Measurements from ENCODE around the gene MAF. TPM values are rescaled to one million over a fixed set of nuclear protein-coding genes. Genes with fewer than 3 reads are reported as not detected.

Gene MAF
- total RNA-seq, 1 experiment from 2014 or later = 6.6 TPM

DNA sequence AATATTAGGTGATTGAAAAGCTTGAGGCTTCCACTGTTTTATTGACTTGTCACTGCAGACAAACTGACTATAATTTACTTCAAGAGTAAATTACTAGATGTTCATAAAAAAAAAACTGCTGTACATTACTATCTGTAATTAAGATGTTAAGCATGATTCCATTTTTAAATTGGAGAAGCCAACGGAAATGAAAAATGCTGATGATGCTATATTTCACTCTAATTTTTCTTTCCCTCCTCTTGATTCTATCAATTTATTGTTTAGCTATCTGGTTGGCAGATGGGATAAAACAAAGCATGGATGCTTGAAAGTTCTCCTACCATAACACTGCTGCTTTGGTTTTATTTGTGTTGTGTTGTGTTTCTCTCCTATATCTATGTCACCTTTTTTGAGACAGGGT is 41.0 kb downstream of the MAF start:
- H3K27ac Mint-ChIP-seq = no peak overlapping the region
- H3K36me3 Mint-ChIP-seq = peaks cover 2% of the 10 kb centered on the region; the same call in 1 of the 2 replicates
- H3K4me3 Mint-ChIP-seq = no peak overlapping the region
- ATAC-seq (no peak), DNase-seq (ENCODE audit: low spot score) (no peak)
- peaks cover 10% of the 10 kb centered on the region for H3K4me1 Mint-ChIP-seq
- TF ChIP-seq SP1 (CRISPR knock-in tag; conservative IDR thresholded peaks at IDR 0.05) (no peak), ETV6 (CRISPR knock-in tag; IDR thresholded peaks at IDR 0.05) (no peak), ZNF263 (CRISPR knock-in tag; IDR thresholded peaks at IDR 0.05; ENCODE audit: low read depth) (no peak), TEAD4 (CRISPR knock-in tag; IDR thresholded peaks at IDR 0.05) (no peak), ZNF121 (CRISPR knock-in tag; IDR thresholded peaks at IDR 0.05) (no peak), MXD4 (CRISPR knock-in tag; IDR thresholded peaks at IDR 0.05; ENCODE audit: borderline replicate concordance) (no peak), GABPB1 (CRISPR knock-in tag; IDR thresholded peaks at IDR 0.05) (no peak), OVOL2 (CRISPR knock-in tag; IDR thresholded peaks at IDR 0.05; ENCODE audit: borderline replicate concordance) (no peak)
- TF ChIP-seq, protein P1, sequence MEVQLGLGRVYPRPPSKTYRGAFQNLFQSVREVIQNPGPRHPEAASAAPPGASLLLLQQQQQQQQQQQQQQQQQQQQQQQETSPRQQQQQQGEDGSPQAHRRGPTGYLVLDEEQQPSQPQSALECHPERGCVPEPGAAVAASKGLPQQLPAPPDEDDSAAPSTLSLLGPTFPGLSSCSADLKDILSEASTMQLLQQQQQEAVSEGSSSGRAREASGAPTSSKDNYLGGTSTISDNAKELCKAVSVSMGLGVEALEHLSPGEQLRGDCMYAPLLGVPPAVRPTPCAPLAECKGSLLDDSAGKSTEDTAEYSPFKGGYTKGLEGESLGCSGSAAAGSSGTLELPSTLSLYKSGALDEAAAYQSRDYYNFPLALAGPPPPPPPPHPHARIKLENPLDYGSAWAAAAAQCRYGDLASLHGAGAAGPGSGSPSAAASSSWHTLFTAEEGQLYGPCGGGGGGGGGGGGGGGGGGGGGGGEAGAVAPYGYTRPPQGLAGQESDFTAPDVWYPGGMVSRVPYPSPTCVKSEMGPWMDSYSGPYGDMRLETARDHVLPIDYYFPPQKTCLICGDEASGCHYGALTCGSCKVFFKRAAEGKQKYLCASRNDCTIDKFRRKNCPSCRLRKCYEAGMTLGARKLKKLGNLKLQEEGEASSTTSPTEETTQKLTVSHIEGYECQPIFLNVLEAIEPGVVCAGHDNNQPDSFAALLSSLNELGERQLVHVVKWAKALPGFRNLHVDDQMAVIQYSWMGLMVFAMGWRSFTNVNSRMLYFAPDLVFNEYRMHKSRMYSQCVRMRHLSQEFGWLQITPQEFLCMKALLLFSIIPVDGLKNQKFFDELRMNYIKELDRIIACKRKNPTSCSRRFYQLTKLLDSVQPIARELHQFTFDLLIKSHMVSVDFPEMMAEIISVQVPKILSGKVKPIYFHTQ (CRISPR knock-in tag; IDR thresholded peaks at IDR 0.05) = no peak
- TF ChIP-seq, protein P2, sequence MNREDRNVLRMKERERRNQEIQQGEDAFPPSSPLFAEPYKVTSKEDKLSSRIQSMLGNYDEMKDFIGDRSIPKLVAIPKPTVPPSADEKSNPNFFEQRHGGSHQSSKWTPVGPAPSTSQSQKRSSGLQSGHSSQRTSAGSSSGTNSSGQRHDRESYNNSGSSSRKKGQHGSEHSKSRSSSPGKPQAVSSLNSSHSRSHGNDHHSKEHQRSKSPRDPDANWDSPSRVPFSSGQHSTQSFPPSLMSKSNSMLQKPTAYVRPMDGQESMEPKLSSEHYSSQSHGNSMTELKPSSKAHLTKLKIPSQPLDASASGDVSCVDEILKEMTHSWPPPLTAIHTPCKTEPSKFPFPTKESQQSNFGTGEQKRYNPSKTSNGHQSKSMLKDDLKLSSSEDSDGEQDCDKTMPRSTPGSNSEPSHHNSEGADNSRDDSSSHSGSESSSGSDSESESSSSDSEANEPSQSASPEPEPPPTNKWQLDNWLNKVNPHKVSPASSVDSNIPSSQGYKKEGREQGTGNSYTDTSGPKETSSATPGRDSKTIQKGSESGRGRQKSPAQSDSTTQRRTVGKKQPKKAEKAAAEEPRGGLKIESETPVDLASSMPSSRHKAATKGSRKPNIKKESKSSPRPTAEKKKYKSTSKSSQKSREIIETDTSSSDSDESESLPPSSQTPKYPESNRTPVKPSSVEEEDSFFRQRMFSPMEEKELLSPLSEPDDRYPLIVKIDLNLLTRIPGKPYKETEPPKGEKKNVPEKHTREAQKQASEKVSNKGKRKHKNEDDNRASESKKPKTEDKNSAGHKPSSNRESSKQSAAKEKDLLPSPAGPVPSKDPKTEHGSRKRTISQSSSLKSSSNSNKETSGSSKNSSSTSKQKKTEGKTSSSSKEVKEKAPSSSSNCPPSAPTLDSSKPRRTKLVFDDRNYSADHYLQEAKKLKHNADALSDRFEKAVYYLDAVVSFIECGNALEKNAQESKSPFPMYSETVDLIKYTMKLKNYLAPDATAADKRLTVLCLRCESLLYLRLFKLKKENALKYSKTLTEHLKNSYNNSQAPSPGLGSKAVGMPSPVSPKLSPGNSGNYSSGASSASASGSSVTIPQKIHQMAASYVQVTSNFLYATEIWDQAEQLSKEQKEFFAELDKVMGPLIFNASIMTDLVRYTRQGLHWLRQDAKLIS (CRISPR knock-in tag; IDR thresholded peaks at IDR 0.05; ENCODE audit: borderline replicate concordance) = no peak
- TF ChIP-seq, protein P3, sequence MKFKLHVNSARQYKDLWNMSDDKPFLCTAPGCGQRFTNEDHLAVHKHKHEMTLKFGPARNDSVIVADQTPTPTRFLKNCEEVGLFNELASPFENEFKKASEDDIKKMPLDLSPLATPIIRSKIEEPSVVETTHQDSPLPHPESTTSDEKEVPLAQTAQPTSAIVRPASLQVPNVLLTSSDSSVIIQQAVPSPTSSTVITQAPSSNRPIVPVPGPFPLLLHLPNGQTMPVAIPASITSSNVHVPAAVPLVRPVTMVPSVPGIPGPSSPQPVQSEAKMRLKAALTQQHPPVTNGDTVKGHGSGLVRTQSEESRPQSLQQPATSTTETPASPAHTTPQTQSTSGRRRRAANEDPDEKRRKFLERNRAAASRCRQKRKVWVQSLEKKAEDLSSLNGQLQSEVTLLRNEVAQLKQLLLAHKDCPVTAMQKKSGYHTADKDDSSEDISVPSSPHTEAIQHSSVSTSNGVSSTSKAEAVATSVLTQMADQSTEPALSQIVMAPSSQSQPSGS (CRISPR knock-in tag; IDR thresholded peaks at IDR 0.05; ENCODE audit: borderline replicate concordance, low read depth) = no peak
- TF ChIP-seq, protein P4, sequence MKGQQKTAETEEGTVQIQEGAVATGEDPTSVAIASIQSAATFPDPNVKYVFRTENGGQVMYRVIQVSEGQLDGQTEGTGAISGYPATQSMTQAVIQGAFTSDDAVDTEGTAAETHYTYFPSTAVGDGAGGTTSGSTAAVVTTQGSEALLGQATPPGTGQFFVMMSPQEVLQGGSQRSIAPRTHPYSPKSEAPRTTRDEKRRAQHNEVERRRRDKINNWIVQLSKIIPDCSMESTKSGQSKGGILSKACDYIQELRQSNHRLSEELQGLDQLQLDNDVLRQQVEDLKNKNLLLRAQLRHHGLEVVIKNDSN (CRISPR knock-in tag; IDR thresholded peaks at IDR 0.05) = no peak
- TF ChIP-seq, protein P5, sequence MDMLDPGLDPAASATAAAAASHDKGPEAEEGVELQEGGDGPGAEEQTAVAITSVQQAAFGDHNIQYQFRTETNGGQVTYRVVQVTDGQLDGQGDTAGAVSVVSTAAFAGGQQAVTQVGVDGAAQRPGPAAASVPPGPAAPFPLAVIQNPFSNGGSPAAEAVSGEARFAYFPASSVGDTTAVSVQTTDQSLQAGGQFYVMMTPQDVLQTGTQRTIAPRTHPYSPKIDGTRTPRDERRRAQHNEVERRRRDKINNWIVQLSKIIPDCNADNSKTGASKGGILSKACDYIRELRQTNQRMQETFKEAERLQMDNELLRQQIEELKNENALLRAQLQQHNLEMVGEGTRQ (CRISPR knock-in tag; IDR thresholded peaks at IDR 0.05) = no peak
- TF ChIP-seq, protein P6, sequence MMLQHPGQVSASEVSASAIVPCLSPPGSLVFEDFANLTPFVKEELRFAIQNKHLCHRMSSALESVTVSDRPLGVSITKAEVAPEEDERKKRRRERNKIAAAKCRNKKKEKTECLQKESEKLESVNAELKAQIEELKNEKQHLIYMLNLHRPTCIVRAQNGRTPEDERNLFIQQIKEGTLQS (CRISPR knock-in tag; conservative IDR thresholded peaks at IDR 0.05) = no peak
- H3K9me3 Mint-ChIP-seq = peaks cover 11% of the 10 kb centered on the region
- POLR2A ChIA-PET = no interaction called here
- H3K27me3 Mint-ChIP-seq (ENCODE audit: low read depth) = no peaks in the 10 kb centered on the region
- CTCF ChIA-PET = no interaction called here

DNA sequence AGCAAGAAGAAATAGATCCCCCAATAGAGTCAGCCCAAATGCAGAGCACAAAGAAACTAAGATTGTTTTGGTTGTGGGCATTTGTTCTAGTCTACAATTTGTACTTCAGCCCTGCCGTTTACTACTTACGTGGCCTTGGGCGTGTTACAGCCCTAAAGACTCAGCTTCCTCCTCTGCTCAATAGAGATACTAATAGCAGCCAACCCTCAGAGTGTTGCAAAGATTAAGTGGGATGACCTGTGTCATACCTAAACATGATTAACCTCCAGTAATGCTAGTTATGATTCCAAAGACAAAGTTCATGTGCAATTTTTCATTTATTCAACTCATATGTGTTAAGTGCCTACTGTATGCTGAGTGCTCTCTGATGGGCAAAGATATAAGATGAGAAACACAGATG is 43.1 kb downstream of the MAF start:
- no peak for TF ChIP-seq NR2C2 (CRISPR knock-in tag; IDR thresholded peaks at IDR 0.05)
- TF ChIP-seq, protein P7, sequence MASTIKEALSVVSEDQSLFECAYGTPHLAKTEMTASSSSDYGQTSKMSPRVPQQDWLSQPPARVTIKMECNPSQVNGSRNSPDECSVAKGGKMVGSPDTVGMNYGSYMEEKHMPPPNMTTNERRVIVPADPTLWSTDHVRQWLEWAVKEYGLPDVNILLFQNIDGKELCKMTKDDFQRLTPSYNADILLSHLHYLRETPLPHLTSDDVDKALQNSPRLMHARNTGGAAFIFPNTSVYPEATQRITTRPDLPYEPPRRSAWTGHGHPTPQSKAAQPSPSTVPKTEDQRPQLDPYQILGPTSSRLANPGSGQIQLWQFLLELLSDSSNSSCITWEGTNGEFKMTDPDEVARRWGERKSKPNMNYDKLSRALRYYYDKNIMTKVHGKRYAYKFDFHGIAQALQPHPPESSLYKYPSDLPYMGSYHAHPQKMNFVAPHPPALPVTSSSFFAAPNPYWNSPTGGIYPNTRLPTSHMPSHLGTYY (CRISPR knock-in tag; IDR thresholded peaks at IDR 0.05) = no peak
- no peak for TF ChIP-seq HMGA2 (CRISPR knock-in tag; IDR thresholded peaks at IDR 0.05)
- TF ChIP-seq NFE2L1 (CRISPR knock-in tag; IDR thresholded peaks at IDR 0.05) = no peak
- TF ChIP-seq ZBTB21 (CRISPR knock-in tag; IDR thresholded peaks at IDR 0.05; ENCODE audit: borderline replicate concordance) = no peak
- no peak for TF ChIP-seq ZNF416 (CRISPR knock-in tag; IDR thresholded peaks at IDR 0.05)
- no peak for TF ChIP-seq JAZF1 (CRISPR knock-in tag; IDR thresholded peaks at IDR 0.05)
- TF ChIP-seq TEAD1 (CRISPR knock-in tag; IDR thresholded peaks at IDR 0.05) = no peak
- ChIA-PET CTCF (interaction anchor here (1.1 kb wide), 1 partner anchor 223 kb away, joined by 3 read pairs; no protein-coding TSS in a partner anchor), POLR2A (no interaction called here)
- DNase-seq (ENCODE audit: low spot score) (no peak), ATAC-seq (no peak)
- no peak overlapping the region for H3K27ac Mint-ChIP-seq
- H3K36me3 Mint-ChIP-seq = peaks cover 2% of the 10 kb centered on the region; the same call in 1 of the 2 replicates
- no peaks in the 10 kb centered on the region for H3K4me1 Mint-ChIP-seq
- H3K9me3 Mint-ChIP-seq = peaks cover 11% of the 10 kb centered on the region
- no peak overlapping the region for H3K4me3 Mint-ChIP-seq
- H3K27me3 Mint-ChIP-seq (ENCODE audit: low read depth) = no peaks in the 10 kb centered on the region
